ENCODE measurements around the gene ADM2.

The ADM2 gene

DNA sequence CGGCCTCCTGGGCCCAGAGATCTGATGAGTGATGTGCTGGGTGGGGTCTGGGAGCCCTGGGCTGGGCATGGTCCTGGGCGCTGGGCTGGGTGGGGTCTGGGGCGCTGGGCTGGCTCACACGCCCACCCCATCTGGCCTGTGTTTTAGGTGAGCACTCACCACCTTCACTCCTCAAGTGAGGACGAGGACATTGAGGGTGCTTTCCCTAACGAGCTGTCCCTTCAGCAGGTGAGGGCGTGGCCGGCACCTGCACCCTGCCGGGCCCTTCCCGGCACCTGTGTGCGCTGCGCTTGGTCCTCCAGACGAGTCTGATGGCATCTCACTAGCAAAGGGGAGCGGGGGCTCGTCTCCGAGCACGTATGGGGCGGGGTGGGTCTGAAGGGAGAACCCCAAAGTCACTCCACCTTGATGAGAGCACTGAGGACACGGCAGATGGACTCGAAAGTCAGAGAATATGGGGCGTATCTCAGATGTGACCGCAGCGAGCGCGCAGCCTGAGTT lies 44.5 kb upstream of the ADM2 start:
- H3K4me3 ChIP-seq (ENCODE audit: control insufficient read depth, low read depth, low read length) = no peak overlapping the region
- TF ChIP-seq, protein P1, sequence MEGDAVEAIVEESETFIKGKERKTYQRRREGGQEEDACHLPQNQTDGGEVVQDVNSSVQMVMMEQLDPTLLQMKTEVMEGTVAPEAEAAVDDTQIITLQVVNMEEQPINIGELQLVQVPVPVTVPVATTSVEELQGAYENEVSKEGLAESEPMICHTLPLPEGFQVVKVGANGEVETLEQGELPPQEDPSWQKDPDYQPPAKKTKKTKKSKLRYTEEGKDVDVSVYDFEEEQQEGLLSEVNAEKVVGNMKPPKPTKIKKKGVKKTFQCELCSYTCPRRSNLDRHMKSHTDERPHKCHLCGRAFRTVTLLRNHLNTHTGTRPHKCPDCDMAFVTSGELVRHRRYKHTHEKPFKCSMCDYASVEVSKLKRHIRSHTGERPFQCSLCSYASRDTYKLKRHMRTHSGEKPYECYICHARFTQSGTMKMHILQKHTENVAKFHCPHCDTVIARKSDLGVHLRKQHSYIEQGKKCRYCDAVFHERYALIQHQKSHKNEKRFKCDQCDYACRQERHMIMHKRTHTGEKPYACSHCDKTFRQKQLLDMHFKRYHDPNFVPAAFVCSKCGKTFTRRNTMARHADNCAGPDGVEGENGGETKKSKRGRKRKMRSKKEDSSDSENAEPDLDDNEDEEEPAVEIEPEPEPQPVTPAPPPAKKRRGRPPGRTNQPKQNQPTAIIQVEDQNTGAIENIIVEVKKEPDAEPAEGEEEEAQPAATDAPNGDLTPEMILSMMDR (IDR thresholded peaks at IDR 0.05; ENCODE audit: control insufficient read depth, insufficient read depth, low read depth, low read length, missing control alignments) = no peak

GRCh38 chr22:50437511-50438304 lies 43.6 kb upstream of the ADM2 start:
- DNase-seq (ENCODE audit: low read depth) = no peak
- TF ChIP-seq, protein P1 (IDR thresholded peaks at IDR 0.05; ENCODE audit: control insufficient read depth, insufficient read depth, low read depth, low read length, missing control alignments) = no peak
- no peak overlapping the region for H3K4me3 ChIP-seq (ENCODE audit: control insufficient read depth, low read depth, low read length)

More for the DNA sequence above, 44.5 kb upstream of the ADM2 start:
- DNase-seq (ENCODE audit: low read depth) = no peak

DNA sequence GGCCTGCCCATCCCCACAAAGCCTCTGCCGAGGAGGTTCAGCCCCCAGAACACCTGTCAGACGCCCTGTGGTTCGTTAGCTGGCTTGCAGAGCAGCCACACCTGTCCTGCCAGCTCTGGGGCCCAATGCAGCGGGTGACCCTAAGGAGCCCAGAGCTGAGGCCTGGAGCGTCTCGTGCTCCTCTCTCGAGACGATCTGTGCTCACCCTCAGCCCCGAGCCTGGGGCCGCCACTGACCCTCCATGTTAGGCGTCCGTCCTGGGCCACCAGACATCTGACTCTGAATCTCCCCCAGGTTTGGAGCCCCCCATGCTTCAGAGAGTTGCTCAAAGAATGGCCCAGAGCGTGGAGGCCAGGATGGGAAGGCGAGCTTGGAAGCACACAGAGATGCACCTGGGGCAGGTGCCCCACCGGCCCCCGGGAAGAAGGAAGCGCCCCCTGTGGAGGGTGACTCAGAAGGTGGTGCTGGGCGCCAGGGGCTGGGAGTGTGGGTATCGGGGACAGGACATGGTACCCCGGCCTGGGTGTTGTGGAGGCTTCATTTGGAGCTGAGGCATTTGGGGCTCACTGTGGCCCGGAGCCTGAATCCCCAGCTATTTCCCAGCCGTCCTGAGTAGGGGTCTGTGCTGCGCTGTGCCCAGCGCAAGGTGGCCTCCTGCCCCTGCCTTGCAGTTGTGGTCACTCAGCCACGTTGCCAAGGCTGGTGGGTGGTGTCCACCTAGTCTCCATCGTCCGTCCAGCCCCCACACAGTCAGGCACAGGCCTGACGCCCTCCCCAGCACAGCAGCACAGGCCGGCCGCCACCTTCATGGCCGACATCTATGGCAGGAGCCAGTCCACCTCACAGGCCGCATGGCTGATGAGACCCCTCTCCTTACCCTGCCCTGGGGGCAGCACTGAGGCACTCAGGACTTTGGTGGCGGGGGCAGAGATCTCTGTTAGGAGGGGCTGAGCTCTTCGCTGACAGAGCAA lies 42.8 kb upstream of the ADM2 start:
- TF ChIP-seq, protein P1 (IDR thresholded peaks at IDR 0.05; ENCODE audit: control insufficient read depth, insufficient read depth, low read depth, low read length, missing control alignments) = no peak
- DNase-seq (ENCODE audit: low read depth) = no peak
- H3K4me3 ChIP-seq (ENCODE audit: control insufficient read depth, low read depth, low read length) = no peak overlapping the region

- DNase-seq (ENCODE audit: low read depth) = no peak
- TF ChIP-seq, protein P1 (IDR thresholded peaks at IDR 0.05; ENCODE audit: control insufficient read depth, insufficient read depth, low read depth, low read length, missing control alignments) = no peak
- no peak overlapping the region for H3K4me3 ChIP-seq (ENCODE audit: control insufficient read depth, low read depth, low read length)
Observed at GRCh38 chr22:50439314-50439870, 42.0 kb upstream of the ADM2 start.

DNA sequence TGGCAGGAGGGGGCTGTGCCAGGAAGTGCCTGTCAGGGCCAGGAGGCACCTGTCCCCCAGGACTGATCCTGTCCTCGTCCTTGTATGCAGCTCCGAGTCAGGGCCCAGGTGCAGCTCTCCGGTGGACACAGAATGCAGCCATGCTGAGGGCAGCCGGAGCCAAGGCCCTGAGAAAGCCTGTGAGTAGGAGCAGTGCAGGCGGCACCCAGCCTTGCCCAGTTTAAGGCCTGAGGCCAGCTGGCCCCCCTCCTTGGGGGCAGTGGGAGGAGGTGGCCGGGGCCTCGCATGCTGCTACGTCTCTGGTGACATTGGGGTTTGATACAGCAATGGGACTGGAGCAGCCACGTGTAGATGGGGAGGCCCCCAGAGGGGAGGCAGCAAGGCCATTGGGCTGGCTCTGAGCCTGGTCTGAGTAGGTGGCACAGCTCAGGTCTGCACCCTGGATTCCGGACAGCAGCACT lies 41.4 kb upstream of the ADM2 start:
- no peak for DNase-seq (ENCODE audit: low read depth)
- no peak overlapping the region for H3K4me3 ChIP-seq (ENCODE audit: control insufficient read depth, low read depth, low read length)
- TF ChIP-seq, protein P1 (IDR thresholded peaks at IDR 0.05; ENCODE audit: control insufficient read depth, insufficient read depth, low read depth, low read length, missing control alignments) = no peak
